Mammary epithelial cell (primary cell): ENCODE measurements around the gene SLC9A9.

Experiments used
- CTCF ChIP-seq, 2 donors: IDR thresholded peaks in 1 of 2; conservative IDR thresholded peaks in 1 of 2; 2 replicates each; pipeline ENCODE4 v1.5.1; 2011 to 2012; ENCODE audit warnings: inconsistent platforms in 2 of 2, low read length in 2 of 2, mild to moderate bottlenecking in 2 of 2, control low read depth in 1 of 2, low read depth in 1 of 2; ENCODE audit not compliant: insufficient read depth in 1 of 2; ENCODE audit errors: extremely low read depth in 1 of 2
- EZH2 ChIP-seq: IDR thresholded peaks from 2 replicates; pipeline ENCODE4 v1.6.1; 2012; ENCODE audit warnings: low read length, inconsistent platforms, borderline replicate concordance

GRCh38 chr3:143559296-143559695, 289.0 kb downstream of the SLC9A9 start:
- TF ChIP-seq CTCF (conservative IDR thresholded peaks at IDR 0.05 in 1 of 2, IDR thresholded peaks at IDR 0.05 in 1 of 2; ENCODE audit: extremely low read depth in 1 of 2, insufficient read depth in 1 of 2, low read depth in 1 of 2, low read length in 2 of 2) (no peak), EZH2 (no peak)
